Measurements from ENCODE around the gene MBD3L2. TPM values are rescaled to one million over a fixed set of nuclear protein-coding genes. Genes with fewer than 3 reads are reported as not detected.

MBD3L2 gene
- total and polyA plus RNA-seq, 9 of the 15 experiments (the other 6 are each of a cell fraction or from before 2014, with no cell fraction given), result not detected

DNA sequence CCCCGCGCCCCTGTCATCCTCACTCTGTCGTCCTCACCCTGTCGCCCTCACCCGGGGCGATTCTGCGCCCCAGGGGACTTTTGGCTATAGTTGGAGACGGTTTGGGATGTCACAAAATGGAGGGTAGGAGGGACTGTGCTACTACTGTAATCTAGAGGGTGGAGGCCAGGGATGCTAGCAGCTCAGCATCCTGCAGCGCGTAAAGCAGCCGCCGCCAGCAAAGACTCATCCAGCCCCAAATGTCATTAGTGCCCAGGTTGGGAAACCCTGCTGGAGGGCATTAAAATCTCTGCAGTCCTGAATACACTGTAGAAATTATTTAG lies 20.7 kb downstream of the MBD3L2 start:
- intact Hi-C loops (cut with micrococcal nuclease), result no loop called here
- Histone ChIP-seq H3K9ac (ENCODE audit: insufficient read depth in 1 of 2, low read depth in 2 of 2, low read length in 2 of 2) (peak overlapping the region; percentile 88 to 92), H3K27ac (ENCODE audit: extremely low read depth, low read depth, low read length) (peak overlapping the region; percentile 92), H3K79me2 (ENCODE audit: control insufficient read depth, insufficient read depth, low read length) (peaks cover 13% of the 10 kb centered on the region), H3K27me3 (ENCODE audit: control insufficient read depth in 2 of 2, insufficient read depth in 2 of 2, low read length in 2 of 2) (no peaks in the 10 kb centered on the region), H3K36me3 (ENCODE audit: control insufficient read depth, insufficient read depth, low read length) (peaks cover 32% of the 10 kb centered on the region), H3K4me1 (replicated peaks in 1 of 2; ENCODE audit: control insufficient read depth in 2 of 2, insufficient read depth in 2 of 2, low read length in 2 of 2) (peaks cover 3 to 8% of the 10 kb centered on the region in 2 experiments; a peak in 2 of 5 replicates), H3K4me2 (ENCODE audit: insufficient read depth, low read length) (peak overlapping the region; percentile 92), H4K20me1 (replicated peaks; ENCODE audit: control insufficient read depth, insufficient read depth, low read length) (no peaks in the 10 kb centered on the region), H2AFZ (ENCODE audit: low read depth, low read length) (peak overlapping the region; percentile 100), H3K9me3 (replicated peaks; ENCODE audit: control insufficient read depth, insufficient read depth, low read depth, low read length) (no peaks in the 10 kb centered on the region), H3K4me3 (peak overlapping the region; percentile 98), H3K9me1 (ENCODE audit: control insufficient read depth, insufficient read depth, low read length) (no peaks in the 10 kb centered on the region)
- WGBS (ENCODE audit: insufficient coverage, low coverage, missing lambda C conversion rate), result under 1% methylated on average over 12 of the region's 12 CpGs
- BruUV-seq (replicated peaks), result no TSS peak
- in situ Hi-C loops (cut with MboI), result loop anchor here (5.0 kb wide), 1 partner anchor 43 kb away; no protein-coding TSS in a partner anchor
- ATAC-seq (peak; percentile 40), FAIRE-seq (no peak), DNase-seq (ENCODE audit: extremely low read depth in 1 of 4, low spot score in 3 of 4) (no peak)
- peak in 1 of 3 experiments; percentile 43 for TF ChIP-seq YY1 (IDR thresholded peaks at IDR 0.05; ENCODE audit: borderline replicate concordance in 1 of 3, control insufficient read depth in 1 of 3, extremely low read depth in 1 of 3, insufficient read depth in 3 of 3, insufficient read length in 1 of 3, insufficient replicate concordance in 2 of 3, low read depth in 1 of 3, low read length in 2 of 3)
- TF ChIP-seq RBBP5 (IDR thresholded peaks at IDR 0.05; ENCODE audit: borderline replicate concordance, insufficient read depth, low read length, poor library complexity, severe bottlenecking), result peak; percentile 50
- TF ChIP-seq, protein P1, sequence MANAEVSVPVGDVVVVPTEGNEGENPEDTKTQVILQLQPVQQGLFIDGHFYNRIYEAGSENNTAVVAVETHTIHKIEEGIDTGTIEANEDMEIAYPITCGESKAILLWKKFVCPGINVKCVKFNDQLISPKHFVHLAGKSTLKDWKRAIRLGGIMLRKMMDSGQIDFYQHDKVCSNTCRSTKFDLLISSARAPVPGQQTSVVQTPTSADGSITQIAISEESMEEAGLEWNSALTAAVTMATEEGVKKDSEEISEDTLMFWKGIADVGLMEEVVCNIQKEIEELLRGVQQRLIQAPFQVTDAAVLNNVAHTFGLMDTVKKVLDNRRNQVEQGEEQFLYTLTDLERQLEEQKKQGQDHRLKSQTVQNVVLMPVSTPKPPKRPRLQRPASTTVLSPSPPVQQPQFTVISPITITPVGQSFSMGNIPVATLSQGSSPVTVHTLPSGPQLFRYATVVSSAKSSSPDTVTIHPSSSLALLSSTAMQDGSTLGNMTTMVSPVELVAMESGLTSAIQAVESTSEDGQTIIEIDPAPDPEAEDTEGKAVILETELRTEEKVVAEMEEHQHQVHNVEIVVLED (CRISPR knock-in tag; IDR thresholded peaks at IDR 0.05), result no peak
- TF ChIP-seq, protein P2, sequence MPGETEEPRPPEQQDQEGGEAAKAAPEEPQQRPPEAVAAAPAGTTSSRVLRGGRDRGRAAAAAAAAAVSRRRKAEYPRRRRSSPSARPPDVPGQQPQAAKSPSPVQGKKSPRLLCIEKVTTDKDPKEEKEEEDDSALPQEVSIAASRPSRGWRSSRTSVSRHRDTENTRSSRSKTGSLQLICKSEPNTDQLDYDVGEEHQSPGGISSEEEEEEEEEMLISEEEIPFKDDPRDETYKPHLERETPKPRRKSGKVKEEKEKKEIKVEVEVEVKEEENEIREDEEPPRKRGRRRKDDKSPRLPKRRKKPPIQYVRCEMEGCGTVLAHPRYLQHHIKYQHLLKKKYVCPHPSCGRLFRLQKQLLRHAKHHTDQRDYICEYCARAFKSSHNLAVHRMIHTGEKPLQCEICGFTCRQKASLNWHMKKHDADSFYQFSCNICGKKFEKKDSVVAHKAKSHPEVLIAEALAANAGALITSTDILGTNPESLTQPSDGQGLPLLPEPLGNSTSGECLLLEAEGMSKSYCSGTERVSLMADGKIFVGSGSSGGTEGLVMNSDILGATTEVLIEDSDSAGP (CRISPR knock-in tag; IDR thresholded peaks at IDR 0.05), result peak; percentile 39; the same call in 1 of the 2 replicates
- ChIA-PET CTCF (ENCODE audit: low intra/inter-chr PET ratio) (interaction anchor here (0.6 kb wide), 1 partner anchor 318 kb away, joined by 3 read pairs; no protein-coding TSS in a partner anchor), POLR2A (interaction anchor here (1.5 to 1.7 kb wide), 3 partner anchors 8 to 30 kb away, joined by 5 to 7 read pairs (median 6); no protein-coding TSS in a partner anchor)
